HG02642 (cell line): Measurements from ENCODE around the gene SLC7A8.

ENCODE experiments used
- ATAC-seq: cut with Tn5 transposase; IDR thresholded peaks from one replicate; pipeline ENCODE4 v1.9.1; 2021; ENCODE audit warnings: mild to moderate bottlenecking; ENCODE audit not compliant: unreplicated experiment, poor library complexity

Gene SLC7A8

GRCh38 chr14:23162005-23162404, 21.5 kb downstream of the SLC7A8 start:
- ATAC-seq = no peak

GRCh38 chr14:23160924-23161522, 22.4 kb downstream of the SLC7A8 start:
- no peak for ATAC-seq

GRCh38 chr14:23159532-23159931, 23.9 kb downstream of the SLC7A8 start:
- no peak for ATAC-seq

- ATAC-seq = no peak
These were observed 24.7 kb downstream of the SLC7A8 start for GRCh38 chr14:23158779-23159178.

DNA sequence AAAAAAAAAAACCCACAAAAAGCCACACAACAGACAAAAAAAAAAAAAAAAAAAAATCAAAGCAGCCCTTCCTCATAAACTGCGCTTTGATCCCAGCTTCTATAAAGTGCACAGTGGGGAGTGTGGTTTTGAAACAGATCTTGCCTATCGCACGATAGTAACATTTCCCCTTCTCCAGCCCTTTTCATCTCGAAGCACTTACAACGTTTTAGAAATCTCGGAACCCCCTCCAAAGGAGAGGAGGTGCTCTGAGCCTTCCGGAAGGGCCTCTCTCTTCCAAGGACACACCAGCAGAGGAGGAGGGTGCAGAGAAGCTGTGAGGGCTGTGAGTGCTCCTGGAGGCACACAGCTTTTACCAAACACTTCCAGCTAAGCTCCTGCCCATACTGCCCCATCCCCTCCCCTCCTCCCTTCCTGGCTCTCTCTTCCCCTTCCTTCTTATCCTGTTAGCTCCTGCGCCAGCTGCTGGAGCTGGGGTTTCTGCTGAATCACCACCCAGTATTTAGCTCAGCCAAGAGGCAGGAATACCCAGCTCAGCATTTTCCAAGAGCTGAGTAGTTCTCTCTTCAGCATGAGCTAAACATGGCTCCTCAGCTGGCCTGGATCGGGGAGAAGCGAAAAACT, 28.4 kb downstream of the SLC7A8 start:
- no peak for ATAC-seq

GRCh38 chr14:23153851-23154796, 29.3 kb downstream of the SLC7A8 start:
- ATAC-seq = no peak

DNA sequence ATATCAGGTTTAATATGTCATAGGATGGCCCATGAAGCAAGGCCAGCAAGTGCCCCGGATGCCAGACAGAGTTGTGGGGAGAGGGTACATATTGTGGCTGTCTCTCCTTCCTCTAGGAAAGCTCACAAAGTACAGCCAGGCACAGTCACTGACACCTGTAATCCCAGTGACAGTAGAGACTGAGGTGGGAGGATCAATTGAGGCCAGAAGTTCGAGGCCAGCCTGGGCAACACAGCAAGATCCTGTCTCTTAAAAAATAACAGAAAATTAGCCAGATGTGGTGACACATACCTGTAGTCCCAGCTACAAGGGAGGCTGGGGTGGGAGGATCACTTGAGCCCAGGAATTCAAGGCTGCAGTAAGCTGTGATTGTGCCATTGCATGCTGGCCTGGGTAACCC, 32.1 kb downstream of the SLC7A8 start:
- no peak for ATAC-seq

- ATAC-seq = no peak
These were observed 33.7 kb downstream of the SLC7A8 start for GRCh38 chr14:23149745-23150144.

DNA sequence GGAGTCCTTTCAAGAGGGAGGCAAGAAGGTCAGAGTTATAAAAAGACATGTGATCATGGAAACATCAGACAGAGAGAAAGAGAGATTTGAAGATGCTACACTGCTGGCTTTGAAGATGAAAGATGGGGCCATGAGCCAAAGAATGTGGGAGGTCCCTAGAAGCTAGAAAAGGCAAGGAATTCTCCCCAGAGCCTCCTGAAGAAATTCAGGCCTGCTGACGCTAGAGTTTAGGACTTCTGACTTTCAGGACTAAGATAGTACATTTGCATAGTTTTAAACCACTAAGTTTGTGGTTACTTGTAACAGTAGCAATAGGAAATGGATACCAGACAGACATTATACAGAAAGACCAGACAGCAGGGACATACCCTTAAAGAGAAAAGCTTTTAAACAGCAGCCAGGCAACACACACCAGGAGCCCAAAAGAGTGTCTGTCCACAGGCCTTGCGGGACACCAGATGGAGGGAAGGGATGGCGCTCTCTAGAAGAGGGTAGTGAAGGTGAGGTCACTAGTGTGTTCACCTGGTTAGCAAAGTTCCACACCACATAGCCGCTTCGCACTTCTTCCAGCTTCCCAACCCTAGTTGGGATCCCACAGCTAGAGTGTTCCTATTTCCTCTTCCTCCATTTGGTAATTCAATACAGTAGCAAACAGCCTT, 34.7 kb downstream of the SLC7A8 start:
- ATAC-seq = no peak

GRCh38 chr14:23147676-23148075, 35.8 kb downstream of the SLC7A8 start:
- no peak for ATAC-seq

GRCh38 chr14:23146980-23147379, 36.5 kb downstream of the SLC7A8 start:
- ATAC-seq = no peak

DNA sequence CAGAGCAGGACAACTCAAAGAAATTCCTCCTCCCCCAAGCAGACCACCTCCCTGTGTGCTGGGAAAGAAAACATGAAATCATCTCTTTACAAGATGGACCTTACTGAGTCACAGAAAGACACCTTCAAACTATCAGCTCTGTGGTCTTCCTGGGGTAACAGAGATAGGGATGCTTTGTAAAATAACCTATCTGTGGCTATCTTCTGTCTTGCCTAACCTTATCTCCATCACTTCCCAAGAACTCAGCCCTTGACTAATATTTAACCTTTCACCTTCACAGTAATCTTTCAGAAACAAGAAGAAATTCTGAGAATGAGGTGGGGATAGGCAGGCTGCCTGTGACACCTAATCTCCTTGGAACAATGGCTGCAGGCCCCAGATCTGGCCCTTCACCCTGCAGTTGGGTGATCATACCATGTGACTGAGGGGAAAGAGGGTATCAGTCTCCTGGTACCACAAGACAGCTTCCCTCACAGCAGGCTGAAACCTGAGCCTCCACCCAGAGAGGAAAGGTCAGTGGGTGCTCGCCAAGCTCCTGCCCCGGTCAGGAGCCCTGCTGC, 37.0 kb downstream of the SLC7A8 start:
- ATAC-seq = no peak

GRCh38 chr14:23145794-23146350, 37.6 kb downstream of the SLC7A8 start:
- no peak for ATAC-seq

GRCh38 chr14:23143911-23144310, 39.5 kb downstream of the SLC7A8 start:
- ATAC-seq = no peak

- ATAC-seq = no peak
These were observed 40.6 kb downstream of the SLC7A8 start for GRCh38 chr14:23142826-23143225.

GRCh38 chr14:23141706-23142444, 41.6 kb downstream of the SLC7A8 start:
- no peak for ATAC-seq

- no peak for ATAC-seq
These were observed 43.1 kb downstream of the SLC7A8 start for GRCh38 chr14:23140371-23140770.

DNA sequence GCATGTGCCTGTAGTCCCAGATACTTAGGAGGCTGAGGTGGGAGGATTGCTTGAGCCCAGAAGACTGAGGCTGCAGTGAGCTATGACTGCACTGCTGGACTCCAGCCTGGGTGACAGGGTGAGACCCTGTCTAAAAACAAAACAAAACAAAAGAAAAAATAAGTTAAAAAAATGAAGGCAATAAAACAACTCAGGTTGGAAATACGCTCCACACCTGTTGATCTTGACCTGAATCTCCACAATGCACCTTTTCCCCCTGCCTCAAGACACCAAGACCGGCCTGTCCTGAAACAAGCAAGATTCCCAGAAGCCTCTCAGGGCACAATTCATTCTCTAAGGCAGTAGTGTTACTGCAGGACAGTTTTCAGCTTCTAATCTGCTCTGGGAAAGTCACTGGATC, 43.6 kb downstream of the SLC7A8 start:
- ATAC-seq = no peak

DNA sequence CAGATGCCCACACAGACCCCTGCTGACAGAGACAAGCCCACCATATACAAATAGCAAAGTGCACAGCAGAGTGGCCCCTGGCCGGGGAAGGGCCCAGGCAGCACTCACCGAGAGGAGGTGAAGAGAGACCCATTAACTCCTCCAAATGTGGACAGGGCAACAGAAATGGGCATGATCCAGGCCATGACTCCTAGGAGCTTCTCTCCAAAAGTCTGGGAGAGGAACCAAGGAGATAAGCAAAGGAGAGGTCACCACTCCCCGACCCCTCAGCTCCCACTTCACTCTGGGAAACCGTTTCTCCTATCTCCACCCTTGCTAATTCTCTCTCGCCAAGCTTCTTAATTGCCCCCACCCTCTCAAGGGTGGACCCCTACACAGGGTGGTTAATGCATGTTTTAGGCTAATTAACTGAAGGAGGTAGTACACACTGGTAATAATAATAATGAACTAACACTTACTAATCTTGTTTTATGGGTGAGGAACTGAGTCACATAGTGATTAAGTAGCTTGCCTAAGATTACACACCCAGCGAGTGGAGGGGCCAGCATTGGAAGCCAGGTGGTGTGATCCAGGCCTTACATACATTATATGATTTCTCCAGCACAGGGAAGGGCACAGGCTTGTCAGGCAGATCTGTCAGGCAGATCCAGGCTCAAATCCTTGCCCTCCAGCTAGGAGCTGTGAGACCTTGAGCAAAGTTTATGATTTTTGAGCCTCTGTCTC, 45.5 kb downstream of the SLC7A8 start:
- ATAC-seq = no peak
